Measurements from ENCODE around the gene PVALB.

PVALB gene

DNA sequence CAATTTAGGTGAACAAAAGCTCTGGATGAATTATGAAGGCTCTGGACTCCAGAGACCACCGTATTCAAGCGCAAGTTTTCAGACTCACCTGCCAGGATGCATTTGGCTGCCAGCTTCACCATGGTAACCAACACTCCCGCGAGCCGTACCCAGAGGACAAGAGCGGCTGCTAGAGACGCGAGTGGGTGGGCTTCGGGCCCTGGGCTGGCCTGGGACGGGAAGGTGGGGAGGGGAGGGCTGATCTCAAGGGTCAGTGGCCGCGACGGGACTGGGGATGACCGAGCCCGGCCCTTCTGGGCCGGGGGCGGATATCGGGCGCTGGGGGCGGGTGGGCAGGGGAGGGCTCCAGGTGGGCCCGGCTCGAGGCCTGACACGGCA, 41.3 kb downstream of the PVALB start:
- DNase-seq (ENCODE audit: insufficient read length, low spot score), result no peak
- no peak for FAIRE-seq

DNA sequence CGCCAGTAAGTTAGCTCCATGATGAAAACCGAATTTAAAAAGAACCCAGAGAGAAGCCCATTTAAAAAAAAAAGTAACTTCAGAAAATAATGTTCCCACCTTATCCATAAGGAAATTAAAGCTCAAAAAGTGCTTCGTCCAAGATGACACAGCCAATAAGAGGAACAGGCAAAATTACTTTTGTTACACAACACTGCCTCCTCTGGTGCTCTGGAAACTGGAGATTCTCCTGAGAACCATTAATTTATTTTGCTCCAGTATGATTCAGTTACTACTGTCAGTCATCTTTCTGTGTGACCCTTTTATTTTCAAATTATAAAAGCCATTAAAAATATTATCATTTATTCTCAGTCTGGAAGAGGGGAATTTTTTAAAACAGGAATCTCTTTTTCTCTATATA, 42.9 kb downstream of the PVALB start:
- TF ChIP-seq, protein P1, sequence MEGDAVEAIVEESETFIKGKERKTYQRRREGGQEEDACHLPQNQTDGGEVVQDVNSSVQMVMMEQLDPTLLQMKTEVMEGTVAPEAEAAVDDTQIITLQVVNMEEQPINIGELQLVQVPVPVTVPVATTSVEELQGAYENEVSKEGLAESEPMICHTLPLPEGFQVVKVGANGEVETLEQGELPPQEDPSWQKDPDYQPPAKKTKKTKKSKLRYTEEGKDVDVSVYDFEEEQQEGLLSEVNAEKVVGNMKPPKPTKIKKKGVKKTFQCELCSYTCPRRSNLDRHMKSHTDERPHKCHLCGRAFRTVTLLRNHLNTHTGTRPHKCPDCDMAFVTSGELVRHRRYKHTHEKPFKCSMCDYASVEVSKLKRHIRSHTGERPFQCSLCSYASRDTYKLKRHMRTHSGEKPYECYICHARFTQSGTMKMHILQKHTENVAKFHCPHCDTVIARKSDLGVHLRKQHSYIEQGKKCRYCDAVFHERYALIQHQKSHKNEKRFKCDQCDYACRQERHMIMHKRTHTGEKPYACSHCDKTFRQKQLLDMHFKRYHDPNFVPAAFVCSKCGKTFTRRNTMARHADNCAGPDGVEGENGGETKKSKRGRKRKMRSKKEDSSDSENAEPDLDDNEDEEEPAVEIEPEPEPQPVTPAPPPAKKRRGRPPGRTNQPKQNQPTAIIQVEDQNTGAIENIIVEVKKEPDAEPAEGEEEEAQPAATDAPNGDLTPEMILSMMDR (IDR thresholded peaks at IDR 0.05; ENCODE audit: insufficient read depth, missing control alignments), result peak; percentile 69
- DNase-seq (ENCODE audit: insufficient read length, low spot score) (no peak), FAIRE-seq (no peak)

More for the DNA sequence above, 41.3 kb downstream of the PVALB start:
- TF ChIP-seq, protein P1 (IDR thresholded peaks at IDR 0.05; ENCODE audit: insufficient read depth, missing control alignments), result no peak

DNA sequence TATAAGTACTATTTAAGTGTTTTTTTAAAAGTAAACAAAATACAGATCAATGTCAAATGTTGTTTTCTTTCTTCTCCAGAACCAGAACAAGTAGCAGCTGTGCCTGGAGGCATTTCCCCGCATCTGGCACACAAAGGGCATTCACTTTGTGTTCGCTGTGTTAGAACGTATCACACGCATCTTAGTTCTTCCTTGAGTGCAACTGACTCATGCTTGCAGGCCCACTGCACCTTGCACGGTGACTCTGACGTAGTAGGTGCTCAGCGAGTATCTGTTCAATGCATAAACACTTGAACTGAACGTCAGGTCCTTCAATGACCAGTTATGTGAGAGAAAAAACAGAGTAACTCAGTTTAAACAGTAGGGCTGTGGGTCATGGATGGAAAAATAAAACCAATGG, 44.4 kb downstream of the PVALB start:
- FAIRE-seq, result no peak
- DNase-seq (ENCODE audit: insufficient read length, low spot score), result no peak
- TF ChIP-seq, protein P1 (IDR thresholded peaks at IDR 0.05; ENCODE audit: insufficient read depth, missing control alignments), result no peak

DNA sequence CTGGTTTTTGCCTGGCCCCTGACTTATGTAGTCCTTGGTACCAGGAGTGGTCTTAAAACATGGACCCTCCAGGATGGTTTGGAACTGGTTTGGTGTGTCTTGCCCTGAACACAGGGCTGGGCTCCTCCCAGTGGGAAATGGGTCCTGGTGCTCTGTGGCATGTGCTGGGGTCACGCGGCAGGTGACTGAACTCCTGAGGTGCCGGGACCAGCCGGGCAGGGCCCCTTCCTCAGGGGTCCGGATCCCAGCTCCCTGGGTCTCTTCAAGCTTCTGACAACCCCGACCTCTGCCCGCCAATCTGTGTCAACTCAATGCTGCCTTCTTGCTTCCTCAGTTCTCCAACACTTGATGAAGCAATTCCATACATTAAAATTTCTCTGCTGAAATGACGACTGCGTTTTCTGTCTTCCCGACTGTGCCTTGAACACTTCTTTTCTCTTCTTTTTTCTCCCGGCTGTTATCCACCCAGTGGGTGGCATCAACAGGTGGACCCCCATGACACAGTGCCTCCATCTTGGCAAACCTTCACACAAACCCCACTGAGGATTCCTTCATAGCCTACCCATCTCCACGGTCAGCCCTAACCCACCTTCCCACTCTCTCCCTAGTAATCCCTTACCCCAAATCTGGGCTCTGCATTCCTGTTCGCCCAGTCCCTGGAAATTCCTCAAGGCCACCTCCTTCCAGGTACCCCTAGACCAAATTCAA, 45.3 kb downstream of the PVALB start:
- TF ChIP-seq, protein P1 (IDR thresholded peaks at IDR 0.05; ENCODE audit: insufficient read depth, missing control alignments), result no peak
- DNase-seq (ENCODE audit: insufficient read length, low spot score) (no peak), FAIRE-seq (no peak)

DNA sequence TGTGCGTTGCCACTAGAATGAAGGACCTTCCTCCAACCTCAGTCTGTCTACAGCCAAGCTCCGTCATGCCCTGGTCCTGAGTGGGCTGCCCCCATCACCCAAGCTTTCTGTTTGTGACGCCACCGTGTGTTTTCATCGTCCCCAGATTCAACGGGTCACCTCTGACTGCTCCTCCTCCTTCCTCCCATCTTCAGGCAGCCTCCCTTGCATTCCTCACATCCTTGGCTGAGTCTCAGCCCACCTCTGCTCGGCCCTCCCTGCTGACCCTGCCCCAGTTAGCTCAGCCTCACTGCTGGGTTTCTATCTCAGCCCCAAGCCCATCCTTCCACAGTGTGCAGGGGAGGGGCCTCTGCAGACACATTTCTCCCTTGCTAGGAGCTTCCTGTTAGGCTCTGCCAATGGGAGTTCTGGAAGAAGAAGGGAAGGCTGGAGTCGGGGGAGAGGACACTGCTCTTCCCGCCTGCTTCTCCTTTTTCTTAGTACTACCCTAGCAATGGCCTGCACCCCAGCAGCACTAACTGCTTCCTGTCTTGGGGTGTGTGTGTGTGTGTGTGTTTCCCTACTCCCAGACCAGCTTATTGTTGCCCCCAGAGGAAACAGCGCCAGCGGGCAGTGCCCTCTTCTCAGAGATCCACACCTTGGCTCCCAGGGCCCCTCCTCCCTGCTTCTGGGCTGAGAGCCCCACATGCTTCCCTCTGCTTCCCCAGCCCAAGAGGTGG, 46.2 kb downstream of the PVALB start:
- FAIRE-seq (no peak), DNase-seq (ENCODE audit: insufficient read length, low spot score) (no peak)
- TF ChIP-seq, protein P1 (IDR thresholded peaks at IDR 0.05; ENCODE audit: insufficient read depth, missing control alignments), result no peak

DNA sequence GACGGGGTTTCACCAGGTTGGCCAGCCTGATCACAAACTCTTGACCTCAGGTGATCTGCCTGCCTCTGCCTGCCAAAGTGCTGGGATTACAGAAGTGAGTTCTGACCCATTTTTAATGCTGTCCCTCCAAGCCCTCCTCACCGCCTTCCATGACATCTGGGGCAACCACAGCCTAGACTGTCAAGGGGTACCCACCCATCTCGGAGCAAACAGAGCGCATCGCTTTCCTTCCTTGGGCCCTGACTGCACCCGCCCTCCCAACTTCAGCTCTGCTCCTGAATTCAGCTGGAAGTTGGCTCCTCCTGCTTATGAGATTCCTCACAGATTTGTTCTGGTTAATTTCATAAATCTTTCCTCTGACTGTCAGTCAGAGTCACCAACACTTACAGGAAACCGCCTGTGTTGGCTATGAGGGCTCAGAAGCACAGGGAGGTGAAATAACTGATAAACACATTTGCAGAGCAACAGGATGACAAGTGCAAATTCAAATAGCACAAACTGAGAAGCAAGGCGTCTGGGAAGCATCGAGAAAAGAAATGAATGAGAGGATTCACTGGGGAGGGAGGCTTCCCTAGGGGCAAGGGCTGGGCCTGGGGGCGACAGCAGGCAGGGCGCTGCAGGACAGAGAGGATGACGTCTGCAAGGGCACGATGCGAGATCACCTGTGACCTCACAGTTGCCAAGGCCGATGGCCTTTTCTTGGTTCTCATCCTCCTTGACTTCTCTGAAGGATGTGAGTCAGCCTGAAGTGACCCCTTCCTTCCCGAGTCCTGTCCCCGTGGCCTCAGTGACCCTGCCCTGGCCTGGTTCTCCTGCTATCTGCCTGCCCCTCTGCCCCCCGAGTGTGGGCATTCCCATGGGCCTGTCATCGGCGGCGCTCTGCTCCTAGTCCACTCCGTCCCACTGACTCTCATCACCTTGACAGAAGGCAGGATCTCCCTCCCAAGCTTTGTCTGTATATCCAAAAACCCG, 47.0 kb downstream of the PVALB start:
- DNase-seq (ENCODE audit: insufficient read length, low spot score) (no peak), FAIRE-seq (no peak)
- TF ChIP-seq, protein P1 (IDR thresholded peaks at IDR 0.05; ENCODE audit: insufficient read depth, missing control alignments), result no peak

All from D721Med (cell line).